Endothelial cell (in vitro differentiated cells): Measurements from ENCODE around the gene REST. TPM values are rescaled to one million over a fixed set of nuclear protein-coding genes. Genes with fewer than 3 reads are reported as not detected.
"Not testable (repeated sequence)": the region's sequence is repeated elsewhere in the genome, so short reads cannot be mapped to it uniquely, and the experiment has no call there.

Source experiments
- DNase-seq: peaks from one replicate; pipeline ENCODE4 v3.0.0; 2021; ENCODE audit warnings: low spot score
- H3K27ac Mint-ChIP-seq: one replicate; pipeline ENCODE4 v1.8.0; 2021; ENCODE audit warnings: mixed read lengths, inconsistent platforms; ENCODE audit not compliant: unreplicated experiment
- H3K27me3 Mint-ChIP-seq: one replicate; pipeline ENCODE4 v1.8.0; 2021; ENCODE audit warnings: mild to moderate bottlenecking, moderate library complexity, mixed read lengths, inconsistent platforms; ENCODE audit not compliant: unreplicated experiment
- H3K36me3 Mint-ChIP-seq: one replicate; pipeline ENCODE4 v1.8.0; 2021; ENCODE audit warnings: mild to moderate bottlenecking, low read depth, mixed read lengths, inconsistent platforms; ENCODE audit not compliant: unreplicated experiment
- H3K4me1 Mint-ChIP-seq: one replicate; pipeline ENCODE4 v1.8.0; 2021; ENCODE audit warnings: mild to moderate bottlenecking, mixed read lengths, inconsistent platforms; ENCODE audit not compliant: unreplicated experiment
- H3K4me3 Mint-ChIP-seq: one replicate; pipeline ENCODE4 v1.8.0; 2021; ENCODE audit warnings: mild to moderate bottlenecking, mixed read lengths, inconsistent platforms; ENCODE audit not compliant: unreplicated experiment
- H3K9me3 Mint-ChIP-seq: one replicate; pipeline ENCODE4 v1.8.0; 2021; ENCODE audit warnings: mixed read lengths, inconsistent platforms; ENCODE audit not compliant: unreplicated experiment
- CTCF ChIP-seq: fragments of 200-600 bp; sonication (generic); IDR thresholded peaks from one replicate; pipeline ENCODE4 v1.5.0; 2021; ENCODE audit warnings: antibody characterized with exemption; ENCODE audit not compliant: unreplicated experiment
- total RNA-seq: library from RNA; stranded (reverse); fragmentation: NEBNext Ultra II Directional; extraction: Animal tissue kit (Norgen Biotek cat#: 25700); gene quantifications from one replicate; pipeline ENCODE4 v1.2.1, GENCODE V29; 2021; ENCODE audit not compliant: unreplicated experiment

The REST gene
- total RNA-seq, 1 donor from 2014 or later: 70.4 TPM

GRCh38 chr4:56876264-56876663 lies 31.4 kb upstream of the REST start:
- Mint-ChIP-seq H3K36me3 (no peaks in the 10 kb centered on the region), H3K9me3 (no peaks in the 10 kb centered on the region), H3K4me3 (no peak overlapping the region), H3K4me1 (peaks cover 4% of the 10 kb centered on the region), H3K27ac (no peak overlapping the region), H3K27me3 (peaks cover 1% of the 10 kb centered on the region)
- TF ChIP-seq CTCF: no peak
- DNase-seq: no peak

- no peaks in the 10 kb centered on the region for H3K9me3 Mint-ChIP-seq
- no peaks in the 10 kb centered on the region for H3K36me3 Mint-ChIP-seq
- H3K4me3 Mint-ChIP-seq: no peak overlapping the region
- no peak for DNase-seq
- H3K4me1 Mint-ChIP-seq: no peaks in the 10 kb centered on the region
- H3K27me3 Mint-ChIP-seq: peaks cover 1% of the 10 kb centered on the region
- TF ChIP-seq CTCF: no peak
- H3K27ac Mint-ChIP-seq: no peak overlapping the region
Observed at GRCh38 chr4:56879996-56880395, 27.7 kb upstream of the REST start.

GRCh38 chr4:56880572-56880971 lies 27.1 kb upstream of the REST start:
- DNase-seq: no peak
- Mint-ChIP-seq H3K36me3 (no peaks in the 10 kb centered on the region), H3K27ac (no peak overlapping the region), H3K4me3 (no peak overlapping the region), H3K27me3 (peaks cover 1% of the 10 kb centered on the region), H3K4me1 (no peaks in the 10 kb centered on the region), H3K9me3 (no peaks in the 10 kb centered on the region)
- TF ChIP-seq CTCF: no peak

GRCh38 chr4:56884511-56884910 lies 23.2 kb upstream of the REST start:
- H3K36me3 Mint-ChIP-seq, H3K4me1 Mint-ChIP-seq, H3K27me3 Mint-ChIP-seq, DNase-seq, H3K9me3 Mint-ChIP-seq, H3K27ac Mint-ChIP-seq, H3K4me3 Mint-ChIP-seq: not testable (repeated sequence)

GRCh38 chr4:56892691-56893090 lies 15.0 kb upstream of the REST start:
- H3K4me3 Mint-ChIP-seq: no peak overlapping the region
- H3K27me3 Mint-ChIP-seq: peaks cover 4% of the 10 kb centered on the region
- H3K9me3 Mint-ChIP-seq: no peaks in the 10 kb centered on the region
- DNase-seq: no peak
- H3K27ac Mint-ChIP-seq: no peak overlapping the region
- H3K4me1 Mint-ChIP-seq: no peaks in the 10 kb centered on the region
- no peak for TF ChIP-seq CTCF
- H3K36me3 Mint-ChIP-seq: no peaks in the 10 kb centered on the region

- not testable (repeated sequence) for H3K36me3 Mint-ChIP-seq, DNase-seq, H3K4me3 Mint-ChIP-seq, H3K27me3 Mint-ChIP-seq, H3K9me3 Mint-ChIP-seq, H3K27ac Mint-ChIP-seq, H3K4me1 Mint-ChIP-seq
Observed at GRCh38 chr4:56897842-56898241, 9.9 kb upstream of the REST start.

- not testable (repeated sequence) for H3K4me3 Mint-ChIP-seq, H3K27me3 Mint-ChIP-seq, DNase-seq, H3K4me1 Mint-ChIP-seq, H3K9me3 Mint-ChIP-seq, H3K36me3 Mint-ChIP-seq, H3K27ac Mint-ChIP-seq
Observed at GRCh38 chr4:56900186-56900585, 7.5 kb upstream of the REST start.
